Ishikawa (cell line): ENCODE measurements around the gene MBOAT2.

Experiments used
- CEBPB ChIP-seq: IDR thresholded peaks from 2 replicates; pipeline ENCODE4 v1.6.1; 2012
- CREB1 ChIP-seq: IDR thresholded peaks from 2 replicates; pipeline ENCODE4 v1.6.1; 2012; ENCODE audit warnings: low read depth
- EGR1 ChIP-seq: IDR thresholded peaks from 2 replicates; pipeline ENCODE4 v1.6.1; 2012
- EP300 ChIP-seq: IDR thresholded peaks from 2 replicates; pipeline ENCODE4 v1.6.1; 2012; ENCODE audit warnings: borderline replicate concordance
- FOXM1 ChIP-seq: IDR thresholded peaks from 2 replicates; pipeline ENCODE4 v1.6.1; 2012; ENCODE audit warnings: low read depth, borderline replicate concordance
- NFIC ChIP-seq: IDR thresholded peaks from 2 replicates; pipeline ENCODE4 v1.6.1; 2012
- RAD21 ChIP-seq: IDR thresholded peaks from 2 replicates; pipeline ENCODE4 v1.6.1; 2012; ENCODE audit warnings: low read depth
- TAF1 ChIP-seq: IDR thresholded peaks from 2 replicates; pipeline ENCODE4 v1.6.1; 2012; ENCODE audit warnings: low read depth, mild to moderate bottlenecking
- TCF12 ChIP-seq: IDR thresholded peaks from 2 replicates; pipeline ENCODE4 v1.6.1; 2012; ENCODE audit warnings: low read depth
- TEAD4 ChIP-seq: IDR thresholded peaks from 2 replicates; pipeline ENCODE4 v1.6.1; 2012
- YY1 ChIP-seq: IDR thresholded peaks from 2 replicates; pipeline ENCODE4 v1.6.1; 2012; ENCODE audit warnings: low read depth
- ZBTB7A ChIP-seq: IDR thresholded peaks from 2 replicates; pipeline ENCODE4 v1.6.1; 2012; ENCODE audit warnings: low read depth
- TF ChIP-seq, protein P1 (sequence below): IDR thresholded peaks from 2 replicates; pipeline ENCODE4 v1.6.1; 2012; ENCODE audit warnings: low read depth, mild to moderate bottlenecking
- TF ChIP-seq, protein P2 (sequence below): IDR thresholded peaks from 2 replicates; pipeline ENCODE4 v1.6.1; 2012
- TF ChIP-seq, protein P3 (sequence below): IDR thresholded peaks from 2 replicates; pipeline ENCODE4 v1.6.1; 2012

MBOAT2 gene

DNA sequence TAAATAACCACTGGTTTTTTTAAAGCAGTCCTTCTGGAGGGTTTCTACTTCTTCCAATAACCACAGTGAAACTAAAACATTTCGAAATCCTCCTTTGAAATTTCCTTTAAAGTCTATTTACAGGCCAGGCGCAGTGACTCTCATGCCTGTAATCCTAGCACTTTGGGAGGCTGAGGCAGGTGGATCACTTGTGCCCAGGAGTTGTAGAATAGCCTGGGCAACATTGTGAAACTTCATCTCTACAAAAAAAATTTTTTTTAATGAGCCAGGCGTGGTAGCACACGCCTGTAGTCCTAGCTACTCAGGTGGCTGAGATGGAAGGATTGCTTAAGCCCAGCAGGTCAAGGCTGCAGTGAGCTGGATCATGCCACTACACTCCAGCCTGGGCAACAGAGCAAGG lies 181.3 kb downstream of the MBOAT2 start:
- TF ChIP-seq CEBPB: no peak
- no peak for TF ChIP-seq ZBTB7A
- no peak for TF ChIP-seq NFIC
- no peak for TF ChIP-seq FOXM1
- TF ChIP-seq, protein P1, sequence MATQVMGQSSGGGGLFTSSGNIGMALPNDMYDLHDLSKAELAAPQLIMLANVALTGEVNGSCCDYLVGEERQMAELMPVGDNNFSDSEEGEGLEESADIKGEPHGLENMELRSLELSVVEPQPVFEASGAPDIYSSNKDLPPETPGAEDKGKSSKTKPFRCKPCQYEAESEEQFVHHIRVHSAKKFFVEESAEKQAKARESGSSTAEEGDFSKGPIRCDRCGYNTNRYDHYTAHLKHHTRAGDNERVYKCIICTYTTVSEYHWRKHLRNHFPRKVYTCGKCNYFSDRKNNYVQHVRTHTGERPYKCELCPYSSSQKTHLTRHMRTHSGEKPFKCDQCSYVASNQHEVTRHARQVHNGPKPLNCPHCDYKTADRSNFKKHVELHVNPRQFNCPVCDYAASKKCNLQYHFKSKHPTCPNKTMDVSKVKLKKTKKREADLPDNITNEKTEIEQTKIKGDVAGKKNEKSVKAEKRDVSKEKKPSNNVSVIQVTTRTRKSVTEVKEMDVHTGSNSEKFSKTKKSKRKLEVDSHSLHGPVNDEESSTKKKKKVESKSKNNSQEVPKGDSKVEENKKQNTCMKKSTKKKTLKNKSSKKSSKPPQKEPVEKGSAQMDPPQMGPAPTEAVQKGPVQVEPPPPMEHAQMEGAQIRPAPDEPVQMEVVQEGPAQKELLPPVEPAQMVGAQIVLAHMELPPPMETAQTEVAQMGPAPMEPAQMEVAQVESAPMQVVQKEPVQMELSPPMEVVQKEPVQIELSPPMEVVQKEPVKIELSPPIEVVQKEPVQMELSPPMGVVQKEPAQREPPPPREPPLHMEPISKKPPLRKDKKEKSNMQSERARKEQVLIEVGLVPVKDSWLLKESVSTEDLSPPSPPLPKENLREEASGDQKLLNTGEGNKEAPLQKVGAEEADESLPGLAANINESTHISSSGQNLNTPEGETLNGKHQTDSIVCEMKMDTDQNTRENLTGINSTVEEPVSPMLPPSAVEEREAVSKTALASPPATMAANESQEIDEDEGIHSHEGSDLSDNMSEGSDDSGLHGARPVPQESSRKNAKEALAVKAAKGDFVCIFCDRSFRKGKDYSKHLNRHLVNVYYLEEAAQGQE: no peak
- no peak for TF ChIP-seq CREB1
- TF ChIP-seq TEAD4: no peak
- no peak for TF ChIP-seq TAF1
- TF ChIP-seq, protein P2, sequence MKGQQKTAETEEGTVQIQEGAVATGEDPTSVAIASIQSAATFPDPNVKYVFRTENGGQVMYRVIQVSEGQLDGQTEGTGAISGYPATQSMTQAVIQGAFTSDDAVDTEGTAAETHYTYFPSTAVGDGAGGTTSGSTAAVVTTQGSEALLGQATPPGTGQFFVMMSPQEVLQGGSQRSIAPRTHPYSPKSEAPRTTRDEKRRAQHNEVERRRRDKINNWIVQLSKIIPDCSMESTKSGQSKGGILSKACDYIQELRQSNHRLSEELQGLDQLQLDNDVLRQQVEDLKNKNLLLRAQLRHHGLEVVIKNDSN: no peak
- no peak for TF ChIP-seq EGR1
- TF ChIP-seq YY1: no peak

DNA sequence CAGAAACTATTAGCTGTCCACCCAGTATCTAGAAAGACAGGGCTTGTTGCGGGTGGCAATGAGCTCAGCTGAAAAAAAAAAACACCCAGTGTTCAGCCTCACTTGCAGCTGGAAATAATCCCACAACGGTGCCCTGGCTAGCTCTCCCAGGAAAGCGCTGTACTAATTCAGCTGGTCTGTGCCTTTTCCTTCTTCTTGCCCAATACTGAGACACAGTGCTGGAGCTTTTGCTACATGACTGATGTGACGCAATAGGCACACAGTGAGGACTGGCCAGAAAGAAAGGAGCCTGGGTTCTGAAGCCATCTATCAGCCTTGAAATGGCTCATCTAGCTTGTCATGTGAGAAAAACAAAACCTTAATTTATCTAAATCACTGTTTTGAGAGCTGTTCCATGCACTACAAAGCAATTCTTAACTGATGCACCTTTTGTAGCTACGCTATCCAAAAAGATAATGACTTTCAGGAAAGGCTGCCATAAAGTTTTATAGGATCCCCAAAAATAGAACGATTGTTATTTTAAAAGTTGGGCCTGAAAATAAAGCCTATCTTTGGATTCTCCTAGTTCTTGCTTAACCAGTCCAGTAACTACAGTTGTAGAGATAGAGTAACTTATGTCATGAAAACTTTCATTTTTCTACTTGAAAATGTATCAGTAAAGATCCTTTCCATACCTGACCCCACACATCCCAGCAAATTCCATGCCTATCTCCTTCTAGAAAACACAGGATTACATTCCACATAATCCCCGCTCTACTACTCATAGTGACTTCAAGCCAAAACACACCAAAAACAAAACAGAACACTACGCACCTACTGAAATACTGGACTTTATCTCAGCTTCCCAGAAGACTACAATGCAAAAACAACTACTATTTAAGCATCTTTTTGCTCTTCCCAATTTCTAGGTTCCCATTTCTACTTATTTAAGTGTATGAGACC lies 181.9 kb downstream of the MBOAT2 start:
- TF ChIP-seq CREB1 (no peak), RAD21 (no peak), NFIC (no peak), EGR1 (no peak), TEAD4 (no peak), TAF1 (no peak), TCF12 (no peak)
- TF ChIP-seq, protein P3, sequence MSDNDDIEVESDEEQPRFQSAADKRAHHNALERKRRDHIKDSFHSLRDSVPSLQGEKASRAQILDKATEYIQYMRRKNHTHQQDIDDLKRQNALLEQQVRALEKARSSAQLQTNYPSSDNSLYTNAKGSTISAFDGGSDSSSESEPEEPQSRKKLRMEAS: no peak

DNA sequence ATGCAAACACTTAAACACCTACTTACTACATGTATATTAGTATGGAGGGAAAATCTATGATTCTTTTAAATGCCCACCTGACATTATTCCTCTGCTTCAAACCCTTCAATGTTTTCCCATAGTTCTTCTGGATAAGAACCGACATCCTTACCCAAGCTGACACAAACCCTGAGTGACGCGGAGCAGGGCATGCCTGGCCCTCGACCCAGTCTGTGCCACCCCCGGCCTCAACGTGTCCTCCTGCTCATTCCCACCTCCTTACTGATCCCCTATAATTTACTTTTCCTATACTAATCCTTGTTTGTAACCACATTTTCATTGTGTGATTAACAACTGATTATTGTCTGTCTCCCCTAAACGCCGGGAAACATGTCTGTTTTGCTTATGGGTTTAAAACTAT lies 183.5 kb downstream of the MBOAT2 start:
- TF ChIP-seq NFIC (no peak), TAF1 (no peak)

DNA sequence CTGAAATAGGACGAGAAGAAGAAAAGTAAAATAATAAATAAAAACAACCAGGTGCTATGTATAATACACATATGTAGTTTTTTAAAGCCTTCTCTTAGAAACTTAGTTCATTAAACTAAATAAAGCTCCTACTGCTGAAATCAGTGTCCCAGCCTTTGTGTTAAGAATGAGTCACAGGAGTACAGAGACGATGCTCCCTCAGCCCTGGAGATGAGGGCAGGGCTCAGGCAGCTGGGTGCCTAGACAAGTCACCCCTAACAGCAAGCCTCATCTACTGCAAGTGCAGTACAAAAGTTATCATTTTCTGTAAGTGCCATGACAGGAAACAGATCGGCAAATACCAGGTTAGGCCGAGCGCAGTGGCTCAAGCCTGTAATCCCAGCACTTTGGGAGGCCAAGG lies 184.3 kb downstream of the MBOAT2 start:
- TF ChIP-seq NFIC: no peak
- TF ChIP-seq ZBTB7A: no peak
- no peak for TF ChIP-seq CREB1
- no peak for TF ChIP-seq RAD21
- no peak for TF ChIP-seq YY1
- no peak for TF ChIP-seq CEBPB

DNA sequence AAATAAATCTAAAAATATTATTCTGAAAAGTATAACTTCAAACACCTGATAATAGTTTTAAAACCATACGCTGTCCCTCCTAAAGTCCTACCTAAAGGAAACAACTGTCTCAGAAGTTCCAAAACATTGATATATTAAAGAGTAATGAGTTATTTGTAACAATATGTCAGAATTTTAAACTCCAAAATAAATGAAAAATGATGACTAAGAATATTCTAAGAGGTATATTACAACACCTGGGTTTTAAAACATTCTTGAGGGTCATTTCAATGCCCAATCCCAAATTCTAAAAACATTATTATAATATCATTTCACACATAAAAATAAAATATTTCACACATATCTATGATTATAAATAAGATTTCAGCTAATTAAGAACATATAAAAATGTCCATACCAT lies 186.3 kb downstream of the MBOAT2 start:
- TF ChIP-seq, protein P2: no peak
- TF ChIP-seq CEBPB (no peak), TCF12 (no peak), TAF1 (no peak), EGR1 (no peak)

DNA sequence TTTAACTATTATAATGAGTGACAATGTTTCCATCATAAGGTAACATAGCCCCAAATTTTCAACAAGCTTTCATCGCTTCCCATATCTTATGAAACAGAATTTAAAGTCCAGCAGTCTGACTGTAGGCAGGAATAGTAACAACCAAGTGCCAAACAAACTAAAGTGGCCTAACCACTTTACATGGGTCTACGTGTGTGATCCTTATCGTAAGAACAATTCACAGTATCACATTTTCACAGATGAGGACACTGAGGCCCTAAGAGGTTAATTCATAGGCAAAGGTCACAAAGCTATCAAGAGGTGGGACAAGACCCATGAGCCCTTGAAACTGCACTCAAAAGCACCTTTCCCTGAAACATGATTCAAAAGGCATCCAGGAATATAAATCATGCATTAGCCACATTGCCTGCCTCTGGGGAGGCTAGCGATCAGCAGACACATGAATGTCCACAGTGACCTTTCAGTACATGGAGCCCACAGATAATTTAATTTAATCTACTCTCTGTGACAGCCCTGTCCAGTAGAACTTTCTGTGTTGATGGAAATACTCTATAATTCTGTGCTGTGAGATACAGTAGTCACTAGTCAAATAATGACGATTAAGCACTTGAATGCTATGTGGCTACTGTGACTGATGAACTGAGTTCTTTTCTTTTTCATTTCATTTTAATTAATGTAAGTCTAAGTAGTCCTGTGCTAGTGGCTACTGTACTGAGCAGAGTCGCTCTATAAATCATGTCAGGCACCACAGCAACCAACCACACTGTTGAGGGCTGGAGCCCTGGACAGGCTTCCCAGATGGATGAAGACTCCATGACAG lies 196.4 kb downstream of the MBOAT2 start:
- TF ChIP-seq, protein P1: no peak
- TF ChIP-seq YY1 (no peak), NFIC (no peak), FOXM1 (no peak), TEAD4 (no peak), EP300 (no peak), ZBTB7A (no peak), TAF1 (no peak), EGR1 (no peak), TCF12 (no peak), RAD21 (no peak), CREB1 (no peak), CEBPB (no peak)
- TF ChIP-seq, protein P3: no peak
- TF ChIP-seq, protein P2: no peak
